HG03571 (cell line): ENCODE data around the gene CCL26.

Experiments used
- ATAC-seq: cut with Tn5 transposase; IDR thresholded peaks from one replicate; pipeline ENCODE4 v1.9.1; 2021; ENCODE audit not compliant: unreplicated experiment

Gene CCL26, protein sequence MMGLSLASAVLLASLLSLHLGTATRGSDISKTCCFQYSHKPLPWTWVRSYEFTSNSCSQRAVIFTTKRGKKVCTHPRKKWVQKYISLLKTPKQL

DNA sequence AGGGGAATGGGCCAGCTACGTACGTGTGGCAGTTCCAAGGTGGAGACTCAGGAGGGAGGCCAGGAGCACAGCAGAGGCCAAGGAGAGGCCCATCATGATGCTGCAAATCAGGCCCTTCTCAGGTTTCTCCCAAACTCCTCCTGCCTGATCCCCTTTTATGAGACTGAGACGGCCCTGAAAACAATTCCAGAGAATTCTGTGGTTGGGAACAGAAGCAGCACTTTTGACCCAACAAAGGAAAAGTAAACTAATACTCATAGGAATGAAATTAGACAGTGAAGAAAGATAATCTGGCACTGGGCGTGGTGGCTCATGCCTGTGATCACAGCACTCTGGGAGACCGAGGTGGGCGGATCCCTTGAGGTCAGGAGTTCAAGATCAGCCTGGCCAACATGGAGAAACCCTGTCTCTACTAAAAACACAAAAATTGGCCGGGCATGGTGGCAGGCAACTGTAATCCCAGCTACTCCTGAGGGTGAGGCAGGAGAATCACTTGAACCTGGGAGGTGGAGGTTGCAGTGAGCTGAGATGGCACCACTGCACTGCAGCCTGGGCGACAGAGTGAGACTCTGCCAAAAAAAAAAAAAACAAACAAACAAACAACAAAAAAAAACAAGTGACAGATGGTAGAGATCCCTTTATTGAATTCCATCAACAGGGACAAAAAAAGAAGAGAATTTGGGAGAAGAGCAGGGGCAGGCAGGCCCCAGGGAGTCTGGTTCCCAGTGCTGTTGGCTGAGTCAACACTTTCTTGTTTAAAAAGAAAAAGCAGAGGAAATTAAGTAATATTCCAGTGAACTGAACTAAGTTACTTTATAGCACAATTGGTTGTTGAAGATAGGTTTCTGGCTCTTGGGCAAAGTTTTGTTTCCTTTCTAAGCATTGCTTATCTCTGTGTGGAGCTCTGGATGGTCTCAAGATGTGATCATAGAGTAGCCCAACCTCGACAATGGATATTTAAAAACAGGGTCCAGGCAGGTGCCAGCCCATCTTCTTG is at the start of gene CCL26:
Gene CCL26, minus strand, starts transcription at position 131 of the 997 bp plus-strand sequence. Its CDS starts 35 bp downstream, at position 96.
- no peak for ATAC-seq

DNA sequence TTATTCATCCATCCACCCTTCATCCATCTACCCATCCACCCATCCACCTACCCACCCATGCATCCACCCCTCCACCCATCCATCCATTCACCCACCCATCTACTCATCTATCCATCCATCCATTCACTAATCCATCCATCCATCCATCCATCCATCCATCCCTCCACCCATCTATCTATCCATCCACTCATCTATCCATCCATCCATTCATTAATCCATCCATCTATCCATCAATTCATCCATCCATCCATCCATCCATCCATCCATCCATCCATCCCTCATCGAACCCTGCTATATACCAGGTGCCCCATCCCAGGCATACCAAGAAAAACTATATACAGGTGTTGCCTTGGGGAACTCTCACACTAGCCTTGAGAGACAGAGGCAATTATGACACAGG is 48.7 kb upstream of the CCL26 start:
- ATAC-seq: no peak

DNA sequence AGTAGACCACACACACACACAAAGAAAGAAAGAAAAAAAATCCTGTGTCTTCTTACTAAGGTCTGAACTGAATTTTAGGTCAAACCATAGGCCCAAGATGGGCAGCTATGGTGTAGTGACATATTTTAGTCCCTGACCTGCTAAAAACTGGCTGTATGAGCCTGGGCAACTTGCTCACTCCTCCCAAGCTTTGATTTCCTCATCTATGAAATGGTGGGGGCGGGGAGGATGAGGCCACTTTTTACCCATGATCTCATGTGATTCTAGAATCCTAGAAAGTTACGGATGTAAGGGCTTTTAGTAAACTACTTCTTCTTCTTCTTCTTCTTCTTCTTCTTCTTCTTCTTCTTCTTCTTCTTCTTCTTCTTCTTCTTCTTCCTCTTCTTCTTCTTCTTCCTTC is 47.7 kb upstream of the CCL26 start:
- no peak for ATAC-seq

DNA sequence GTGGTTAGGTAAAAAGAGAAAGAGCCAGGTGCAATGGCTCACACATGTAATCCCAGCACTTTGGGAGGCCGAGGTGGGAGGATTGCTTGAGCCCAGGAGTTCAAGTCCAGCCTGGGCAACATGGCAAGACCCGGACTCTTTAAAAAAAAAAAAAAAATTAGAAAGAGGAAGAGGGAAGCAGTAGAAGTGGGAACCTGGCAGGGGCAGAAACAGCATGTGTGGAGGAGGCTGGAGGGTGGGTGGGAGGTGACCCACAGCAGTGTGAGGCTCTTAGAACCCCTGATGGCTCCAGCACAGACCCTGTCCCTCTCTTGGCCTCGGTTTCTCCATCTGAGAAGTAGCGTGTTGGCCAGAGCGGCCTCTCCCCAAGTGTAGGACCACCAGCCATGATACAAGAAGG is 46.5 kb upstream of the CCL26 start:
- no peak for ATAC-seq

DNA sequence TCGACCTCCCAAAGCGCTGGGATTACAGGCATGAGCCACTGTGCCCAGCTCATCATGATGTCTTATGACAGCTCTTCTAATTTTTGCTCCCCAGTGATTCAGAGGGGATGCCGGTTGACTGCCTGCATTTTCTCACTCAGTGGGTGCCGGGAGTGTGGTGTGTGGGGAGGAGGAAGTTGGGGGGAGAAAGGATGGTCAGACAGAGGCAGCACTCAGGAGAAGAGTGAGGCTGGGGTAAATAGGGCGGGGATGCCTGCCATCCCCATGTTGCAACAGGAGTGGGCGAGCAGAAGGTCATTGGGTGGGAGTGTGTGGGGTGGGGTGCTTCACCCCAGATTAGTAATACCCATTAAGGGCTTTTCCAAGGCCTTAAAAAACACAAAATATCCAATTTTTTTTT is 45.1 kb upstream of the CCL26 start:
- no peak for ATAC-seq

DNA sequence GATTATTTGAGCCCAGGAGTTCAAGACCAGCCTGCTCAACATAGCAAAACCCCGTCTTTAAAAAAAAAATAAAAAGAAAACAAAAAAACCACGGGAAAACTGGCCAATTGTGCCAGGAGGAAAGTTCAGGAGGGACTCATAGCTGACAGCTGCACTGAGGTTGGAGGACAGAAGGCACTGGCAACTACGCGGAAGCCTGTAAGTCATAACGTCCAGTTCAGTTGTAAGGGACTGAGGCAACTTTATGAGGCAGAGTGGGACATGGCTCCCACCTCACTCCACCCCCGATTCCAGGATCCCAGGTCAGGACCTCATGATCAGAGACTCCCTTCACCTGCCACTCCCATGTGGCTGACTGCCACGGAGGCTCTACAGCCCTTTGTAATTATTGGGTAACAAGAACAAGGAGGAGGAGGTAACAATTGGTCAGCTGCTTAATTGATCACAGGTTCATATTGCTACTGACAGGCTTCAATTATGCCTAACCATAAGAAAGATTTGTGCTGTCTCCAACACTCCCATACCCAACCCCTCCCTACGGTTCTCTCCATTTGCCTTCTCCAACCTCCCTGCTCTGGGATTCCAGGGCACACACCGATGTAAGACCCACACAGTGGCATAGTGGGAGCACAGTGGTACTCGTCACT is 43.5 kb upstream of the CCL26 start:
- no peak for ATAC-seq

DNA sequence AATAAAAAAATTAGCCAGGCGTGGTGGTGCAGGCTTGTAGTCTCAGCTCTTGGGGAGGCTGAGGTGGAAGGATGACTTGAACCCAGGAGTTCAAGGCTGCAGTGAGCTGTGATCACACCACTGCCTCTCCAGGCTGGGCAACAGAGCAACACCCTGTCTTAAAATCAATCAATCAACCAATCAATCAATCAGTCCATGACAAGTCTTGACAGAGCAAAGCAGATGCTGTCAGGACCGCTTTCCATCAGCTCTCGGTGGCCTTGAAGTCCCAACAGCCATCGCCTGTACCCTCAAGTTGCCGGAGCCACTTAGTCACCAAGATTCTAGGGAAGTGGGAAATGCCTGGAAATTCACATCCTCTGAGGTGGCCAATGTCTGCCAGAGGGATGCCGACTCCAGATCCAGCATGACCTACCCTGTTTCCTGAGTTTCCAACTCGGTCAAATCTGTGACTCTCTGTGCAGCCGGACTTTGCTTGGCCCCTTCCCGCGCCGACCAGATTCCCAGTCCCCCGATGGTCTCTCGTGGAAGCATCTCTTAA is 42.5 kb upstream of the CCL26 start:
- ATAC-seq: no peak

DNA sequence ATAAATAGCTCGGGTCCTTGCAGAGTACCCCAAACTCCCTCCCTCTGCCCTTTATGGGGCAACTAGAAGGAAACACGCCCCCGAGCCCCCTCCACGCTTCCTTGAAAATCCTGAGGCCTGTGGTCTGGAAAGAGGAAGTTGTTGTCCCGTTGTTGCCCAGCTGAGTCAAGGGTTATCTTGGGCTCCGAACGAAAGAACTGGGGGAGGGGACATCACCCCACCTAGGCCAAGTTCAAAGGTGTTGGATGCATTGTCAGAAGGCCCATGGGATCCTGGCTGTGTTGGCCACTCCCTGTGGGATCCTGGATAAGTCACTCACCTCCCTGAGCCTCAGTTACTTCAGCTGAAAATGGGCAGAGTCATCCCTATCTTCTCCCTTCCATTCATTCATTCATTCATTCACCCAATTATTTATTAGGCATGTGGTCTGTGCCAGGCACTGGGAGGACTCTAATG is 41.8 kb upstream of the CCL26 start, which contains the start of gene CCL24:
Gene CCL24, minus strand, starts transcription at position 26 of the 456 bp plus-strand sequence. CDS start 91 bp downstream, outside the sequence.
- no peak for ATAC-seq

DNA sequence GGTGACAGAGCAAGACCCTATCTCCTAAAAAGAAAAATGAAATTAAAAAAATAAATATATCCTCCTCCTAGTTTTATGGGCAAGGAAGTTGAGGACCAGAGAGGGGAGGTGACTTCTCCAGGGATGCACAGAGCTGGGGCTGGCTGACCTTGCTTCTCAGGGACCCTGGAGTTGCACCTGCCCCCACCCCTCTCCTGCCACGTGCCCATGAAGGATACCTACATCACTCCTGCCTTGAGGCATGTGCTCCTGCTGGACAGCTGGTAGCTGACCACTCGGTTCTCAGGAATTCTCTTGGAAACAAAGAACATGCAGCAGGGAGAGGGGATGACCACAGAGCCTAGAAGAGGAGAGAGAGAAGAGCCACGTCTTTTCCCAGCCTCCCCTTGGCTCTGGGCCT is 41.1 kb upstream of the CCL26 start:
- no peak for ATAC-seq

DNA sequence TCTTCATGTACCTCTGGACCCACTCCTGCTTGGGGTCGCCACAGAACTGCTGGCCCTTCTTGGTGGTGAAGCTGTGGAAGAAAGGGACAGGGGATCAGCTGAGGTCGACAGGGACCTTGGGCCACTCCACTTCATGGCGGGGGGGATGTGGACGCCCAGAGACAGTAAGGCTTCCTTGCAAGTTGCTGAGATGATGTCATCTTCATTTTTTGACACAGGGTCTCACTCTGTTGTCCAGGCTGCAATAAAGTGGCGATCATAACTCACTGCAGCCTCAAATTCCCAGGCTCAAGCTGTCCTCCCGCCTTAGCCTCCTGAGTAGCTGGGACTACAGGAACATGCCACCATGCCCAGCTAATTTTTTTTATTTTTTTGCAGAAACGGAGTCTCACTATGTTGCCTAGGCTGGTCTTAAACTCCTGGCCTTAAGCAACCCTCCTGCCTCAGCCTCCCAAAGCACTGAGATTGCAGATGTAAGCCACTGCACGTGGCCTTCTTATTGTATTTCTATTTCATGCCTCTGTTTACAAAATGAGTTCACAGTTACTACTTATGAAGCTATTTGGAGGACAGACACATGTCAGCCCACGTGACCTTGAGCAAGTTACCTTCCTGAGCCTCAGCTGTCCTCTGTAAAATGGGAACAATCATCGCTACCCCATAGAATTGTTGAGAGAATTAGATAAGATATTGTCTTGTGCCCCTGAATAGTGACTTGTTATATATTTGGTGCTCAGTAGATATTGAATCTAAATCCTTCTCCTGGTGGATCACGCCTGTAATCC is 40.1 kb upstream of the CCL26 start:
- ATAC-seq: no peak

DNA sequence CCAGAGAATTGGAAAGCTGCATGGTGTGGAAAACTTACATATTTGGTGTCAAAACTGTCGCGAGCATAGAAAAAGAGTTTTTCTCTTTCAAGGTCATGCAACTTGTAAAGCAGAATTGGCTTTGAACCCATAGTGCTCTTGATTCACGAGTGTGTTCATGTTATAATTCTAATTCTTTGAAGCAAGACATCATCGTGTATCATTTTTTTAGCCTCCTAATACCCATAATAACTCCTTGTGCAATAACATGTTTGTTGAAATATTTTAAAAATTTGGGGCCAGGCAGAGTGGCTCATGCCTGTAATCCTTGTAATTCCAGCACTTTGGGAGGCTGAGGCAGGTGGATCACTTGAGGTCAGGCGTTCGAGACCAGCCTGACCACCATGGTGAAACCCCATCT is 37.4 kb upstream of the CCL26 start:
- ATAC-seq: no peak

DNA sequence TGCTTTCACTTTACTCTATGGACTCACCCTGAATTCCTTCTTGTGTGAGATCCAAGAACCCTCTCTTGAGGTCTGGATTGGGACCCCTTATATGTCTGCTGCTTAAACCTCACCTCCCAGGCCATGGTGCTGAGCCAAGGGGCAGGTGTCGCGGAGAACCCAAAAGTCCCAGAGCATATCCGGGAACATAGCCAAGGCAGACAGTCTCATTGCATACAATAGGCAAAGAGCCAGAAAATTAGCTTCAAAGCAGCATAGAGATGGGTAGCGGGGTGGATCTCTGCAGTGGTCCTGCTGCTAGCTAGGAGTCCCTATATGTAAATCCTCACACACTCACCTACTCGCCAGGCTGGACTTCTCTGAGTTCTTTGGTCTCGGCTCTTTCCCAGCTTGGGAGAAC is 36.1 kb upstream of the CCL26 start:
- no peak for ATAC-seq

DNA sequence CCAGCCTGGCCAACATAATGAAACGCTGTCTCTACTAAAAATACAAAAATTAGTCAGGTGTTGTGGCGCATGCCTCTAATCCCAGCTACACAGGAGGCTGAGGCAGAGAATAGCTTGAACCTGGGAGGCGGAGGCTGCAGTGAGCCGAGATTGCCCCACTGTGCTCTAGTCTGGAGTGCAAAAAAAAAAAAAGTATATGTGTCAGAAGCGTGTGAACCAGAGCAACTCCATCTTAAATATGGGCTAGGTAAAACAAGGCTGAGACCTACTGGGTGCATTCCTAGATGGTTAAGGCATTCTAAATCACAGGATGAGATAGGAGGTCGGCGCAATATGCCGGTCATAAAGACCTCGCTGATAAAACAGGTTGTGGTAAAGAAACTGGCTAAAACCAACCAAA is 35.4 kb upstream of the CCL26 start:
- no peak for ATAC-seq

DNA sequence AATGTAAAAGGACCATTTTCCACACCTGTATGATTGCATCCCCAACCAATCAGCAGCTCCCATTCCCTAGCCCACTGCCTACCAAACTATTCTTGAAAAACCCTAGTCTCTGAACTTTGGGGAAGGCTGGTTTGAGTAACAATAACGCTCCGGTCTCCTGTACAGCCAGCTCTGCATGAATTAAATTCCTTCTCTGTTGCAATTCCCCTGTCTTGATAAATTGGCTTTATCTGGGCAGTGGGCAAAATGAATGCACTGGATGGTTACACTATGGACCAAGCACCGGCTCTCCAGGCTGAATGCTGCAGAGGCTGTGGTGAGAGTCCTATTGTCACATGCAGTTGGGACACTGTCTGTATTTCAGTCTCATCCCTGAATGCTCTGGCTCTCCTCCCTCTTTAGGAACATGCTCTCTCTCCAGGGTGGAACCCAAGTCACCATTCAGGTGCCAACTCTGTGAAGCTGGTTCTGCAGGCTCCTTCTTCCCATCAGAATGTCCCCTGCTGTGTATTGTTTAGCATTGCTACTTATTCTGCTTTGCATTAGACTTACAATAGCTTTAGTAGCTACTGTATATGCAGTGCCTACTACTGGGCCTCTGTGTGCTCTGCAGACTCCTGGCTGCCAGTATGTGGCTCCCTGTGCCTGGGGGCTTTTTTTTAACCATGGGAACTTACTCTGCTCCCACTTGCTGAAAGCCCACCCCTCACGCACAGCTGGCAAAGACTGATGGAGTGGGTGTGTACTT is 34.7 kb upstream of the CCL26 start:
- ATAC-seq: no peak

DNA sequence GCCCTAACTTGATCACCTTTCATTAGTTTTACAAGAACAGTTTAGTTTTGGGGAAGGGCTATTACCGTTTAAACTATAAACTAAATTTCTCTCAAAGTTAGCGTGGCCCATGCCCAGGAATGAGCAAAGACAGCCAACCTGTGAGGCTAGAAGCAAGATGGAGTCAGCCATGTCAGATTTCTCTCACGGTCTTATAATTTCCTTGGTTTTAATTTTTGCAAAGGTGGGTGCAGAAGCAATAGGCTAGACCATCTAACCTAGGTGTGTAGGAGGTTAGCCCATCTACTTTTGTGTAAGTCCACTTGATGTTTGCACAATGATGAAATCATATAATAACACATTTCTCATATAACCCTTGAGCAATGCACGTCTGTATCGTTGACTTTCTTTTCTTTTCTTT is 32.7 kb upstream of the CCL26 start:
- ATAC-seq: no peak

DNA sequence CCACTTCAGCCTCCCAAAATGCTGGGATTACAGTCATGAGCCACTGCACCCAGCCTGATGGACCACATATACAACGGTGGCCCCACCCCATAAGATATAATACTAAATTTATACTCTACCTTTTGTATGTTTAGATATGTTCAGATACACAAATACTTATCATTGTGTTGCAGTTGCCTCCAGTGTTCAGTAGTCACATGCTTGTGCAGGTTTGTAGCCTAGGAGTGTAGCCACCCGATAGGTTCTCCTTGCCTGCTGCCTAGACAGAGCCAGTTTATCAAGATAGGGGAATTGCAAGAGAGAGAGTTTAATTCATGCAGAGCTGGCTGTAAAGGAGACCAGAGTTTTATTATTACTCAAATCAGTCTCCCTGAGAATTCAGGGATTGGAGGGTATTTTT is 32.0 kb upstream of the CCL26 start:
- ATAC-seq: no peak

DNA sequence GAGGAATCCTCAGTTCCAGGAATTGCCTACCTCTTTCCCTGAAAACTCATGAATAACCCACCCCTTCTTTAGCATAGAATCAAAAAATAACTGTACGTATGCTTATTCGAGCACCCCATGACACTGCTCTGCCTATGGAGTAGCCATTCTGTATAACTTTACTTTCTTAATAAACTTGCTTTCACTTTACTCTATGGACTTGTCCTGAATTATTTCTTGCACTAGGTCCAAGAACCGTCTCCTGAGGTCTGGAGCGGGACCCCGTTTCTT is 30.5 kb upstream of the CCL26 start:
- ATAC-seq: no peak

DNA sequence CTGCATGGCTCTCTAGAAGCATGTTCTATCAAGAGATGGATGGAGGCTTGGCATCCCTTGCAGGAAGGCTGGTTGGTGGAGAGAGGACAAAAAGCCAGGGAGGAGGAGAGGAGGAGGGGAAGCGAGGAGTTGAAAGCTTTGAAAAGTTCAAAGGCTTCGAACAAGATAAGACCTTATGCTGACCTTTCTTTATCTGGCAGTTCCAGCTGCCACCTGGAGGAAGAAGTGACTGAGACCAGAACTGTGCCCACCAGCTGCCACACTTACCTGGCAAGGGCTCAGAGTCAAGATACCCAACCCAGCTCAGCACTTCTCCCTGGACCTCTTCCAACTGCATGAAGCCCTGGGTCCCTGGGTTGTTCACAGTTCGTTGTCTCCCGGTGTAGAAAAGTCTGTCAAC is 26.8 kb upstream of the CCL26 start:
- no peak for ATAC-seq

DNA sequence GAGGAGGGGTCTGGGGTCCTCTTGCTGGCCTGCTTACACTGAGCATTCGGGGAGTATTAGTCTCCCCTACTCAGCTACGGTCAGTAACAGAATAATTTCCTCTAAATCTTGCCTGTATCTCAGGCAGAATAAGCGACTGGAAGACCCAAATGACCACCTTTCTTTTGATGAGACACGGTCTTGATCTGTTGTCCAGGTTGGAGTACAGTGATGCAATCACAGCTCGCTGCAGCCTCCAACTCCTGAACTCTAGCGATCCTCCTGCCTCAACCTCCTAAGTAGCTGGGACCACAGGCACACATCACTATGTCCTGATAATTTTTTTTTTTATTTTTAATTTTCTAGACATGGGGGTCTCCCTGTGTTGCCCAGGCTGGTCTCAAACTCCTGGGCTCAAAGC is 24.4 kb upstream of the CCL26 start:
- ATAC-seq: no peak

DNA sequence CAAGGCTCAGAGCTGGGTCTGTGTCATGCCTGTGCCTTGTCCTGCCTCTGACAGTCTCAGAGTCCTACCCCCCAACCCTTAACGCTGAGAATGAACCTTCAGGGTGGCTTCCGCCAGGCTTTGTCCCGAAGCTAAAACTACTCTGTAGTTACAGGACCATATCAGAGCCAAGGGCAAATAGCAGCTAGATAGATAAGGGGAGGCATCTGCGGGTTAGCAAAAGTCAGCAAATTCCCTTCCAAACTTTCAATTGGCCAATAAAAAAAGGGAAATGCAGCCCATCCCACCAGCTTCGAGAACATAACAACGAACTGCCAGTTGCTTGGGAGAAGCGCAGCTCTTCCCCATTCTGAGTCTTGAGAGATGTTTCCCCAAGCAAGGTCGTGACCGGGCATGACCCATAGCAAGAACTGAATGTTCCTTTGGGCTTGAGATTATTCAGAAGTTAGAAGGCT is 23.8 kb upstream of the CCL26 start:
- ATAC-seq: no peak
